ENCODE results near the gene EDC3.
"Not testable (repeated sequence)": the region's sequence is repeated elsewhere in the genome, so short reads cannot be mapped to it uniquely, and the experiment has no call there.

Gene EDC3

GRCh38 chr15:74695597-74696397 lies at the start of gene EDC3:
Gene EDC3 (minus strand): TSS chr15:74696024. CDS start chr15:74675124, 20,900 bp downstream.
- no peaks in the 10 kb centered on the region for H3K9me3 ChIP-seq (ENCODE audit: control insufficient read depth, insufficient read depth, low read length)
- H3K4me1 ChIP-seq (ENCODE audit: control insufficient read depth, insufficient read depth, low read length), result 0 out of 2 replicates have a peak, but pooled peaks cover 4% of the 10 kb centered on the region
- peak within 1 kb of the TSS; percentile 76 for H3K27ac ChIP-seq (ENCODE audit: low read depth, low read length)
- no peaks in the 10 kb centered on the region for H3K27me3 ChIP-seq (ENCODE audit: control insufficient read depth, insufficient read depth, low read length)
- peak within 1 kb of the TSS; percentile 97 for H3K4me3 ChIP-seq (ENCODE audit: low read depth, low read length)
- H3K9ac ChIP-seq (ENCODE audit: low read depth, low read length), result peak within 1 kb of the TSS; percentile 91
- no peaks in the 10 kb centered on the region for H3K36me3 ChIP-seq (ENCODE audit: control insufficient read depth, insufficient read depth, low read length)

- Histone ChIP-seq H3K4me3 (ENCODE audit: low read depth, low read length) (no peak overlapping the region), H3K9me3 (ENCODE audit: control insufficient read depth, insufficient read depth, low read length) (no peaks in the 10 kb centered on the region), H3K27me3 (ENCODE audit: control insufficient read depth, insufficient read depth, low read length) (no peaks in the 10 kb centered on the region), H3K27ac (ENCODE audit: low read depth, low read length) (no peak overlapping the region), H3K4me1 (ENCODE audit: control insufficient read depth, insufficient read depth, low read length) (no peaks in the 10 kb centered on the region), H3K9ac (ENCODE audit: low read depth, low read length) (no peak overlapping the region), H3K36me3 (ENCODE audit: control insufficient read depth, insufficient read depth, low read length) (no peaks in the 10 kb centered on the region)
Measured at GRCh38 chr15:74742422-74742821, 46.6 kb upstream of the EDC3 start.

DNA sequence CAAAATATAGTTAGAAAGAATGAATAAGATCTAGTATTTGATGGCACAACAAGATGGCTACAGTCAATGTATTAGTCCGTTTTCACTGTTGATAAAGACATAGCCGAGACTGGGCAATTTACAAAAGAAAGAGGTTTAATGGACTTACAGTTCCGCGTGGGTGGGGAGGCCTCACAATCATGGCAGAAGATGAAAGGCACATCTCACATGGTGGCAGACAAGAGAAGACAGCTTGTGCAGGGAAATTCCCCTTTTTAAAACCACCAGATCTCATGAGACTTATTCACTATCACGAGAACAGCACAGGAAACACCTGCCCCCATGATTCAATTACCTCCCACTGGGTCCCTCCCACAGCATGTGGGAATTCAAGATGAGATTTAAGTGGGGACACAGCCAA lies 42.4 kb upstream of the EDC3 start:
- H3K4me1 ChIP-seq (ENCODE audit: control insufficient read depth, insufficient read depth, low read length); H3K27ac ChIP-seq (ENCODE audit: low read depth, low read length); H3K4me3 ChIP-seq (ENCODE audit: low read depth, low read length); H3K9ac ChIP-seq (ENCODE audit: low read depth, low read length); H3K36me3 ChIP-seq (ENCODE audit: control insufficient read depth, insufficient read depth, low read length); H3K9me3 ChIP-seq (ENCODE audit: control insufficient read depth, insufficient read depth, low read length); H3K27me3 ChIP-seq (ENCODE audit: control insufficient read depth, insufficient read depth, low read length): not testable (repeated sequence)

- Histone ChIP-seq H3K4me3 (ENCODE audit: low read depth, low read length) (no peak overlapping the region), H3K9me3 (ENCODE audit: control insufficient read depth, insufficient read depth, low read length) (no peaks in the 10 kb centered on the region)
Measured at GRCh38 chr15:74735305-74735704, 39.5 kb upstream of the EDC3 start.

GRCh38 chr15:74733269-74733668 lies 37.4 kb upstream of the EDC3 start:
- H3K9ac ChIP-seq (ENCODE audit: low read depth, low read length), result no peak overlapping the region
- no peaks in the 10 kb centered on the region for H3K9me3 ChIP-seq (ENCODE audit: control insufficient read depth, insufficient read depth, low read length)
- no peak overlapping the region for H3K27ac ChIP-seq (ENCODE audit: low read depth, low read length)
- no peaks in the 10 kb centered on the region for H3K27me3 ChIP-seq (ENCODE audit: control insufficient read depth, insufficient read depth, low read length)
- H3K4me3 ChIP-seq (ENCODE audit: low read depth, low read length), result no peak overlapping the region
- H3K36me3 ChIP-seq (ENCODE audit: control insufficient read depth, insufficient read depth, low read length), result no peaks in the 10 kb centered on the region
- no peaks in the 10 kb centered on the region for H3K4me1 ChIP-seq (ENCODE audit: control insufficient read depth, insufficient read depth, low read length)

More at GRCh38 chr15:74735305-74735704, 39.5 kb upstream of the EDC3 start:
- Histone ChIP-seq H3K4me1 (ENCODE audit: control insufficient read depth, insufficient read depth, low read length) (no peaks in the 10 kb centered on the region), H3K27me3 (ENCODE audit: control insufficient read depth, insufficient read depth, low read length) (no peaks in the 10 kb centered on the region), H3K27ac (ENCODE audit: low read depth, low read length) (no peak overlapping the region), H3K36me3 (ENCODE audit: control insufficient read depth, insufficient read depth, low read length) (no peaks in the 10 kb centered on the region), H3K9ac (ENCODE audit: low read depth, low read length) (no peak overlapping the region)

DNA sequence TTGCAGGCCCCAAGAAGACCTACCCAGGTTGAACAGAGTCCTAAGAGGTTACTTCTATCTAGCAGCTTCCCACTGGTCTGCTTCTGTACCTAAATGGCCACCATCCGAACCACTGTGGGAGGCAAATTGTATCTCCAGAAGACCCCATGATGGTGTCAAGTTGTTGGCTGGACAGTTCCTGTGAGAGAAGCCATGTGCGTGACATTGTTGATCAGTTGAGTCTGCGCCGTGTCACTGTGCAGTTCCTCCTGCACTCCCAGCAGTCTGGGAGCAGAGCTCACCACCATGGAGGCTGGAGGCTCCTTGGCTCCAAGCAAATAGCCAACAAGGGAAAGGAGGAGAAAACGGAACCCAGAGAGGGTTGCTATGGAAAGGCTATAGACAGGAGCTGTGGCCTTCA lies 37.0 kb upstream of the EDC3 start:
- no peaks in the 10 kb centered on the region for H3K9me3 ChIP-seq (ENCODE audit: control insufficient read depth, insufficient read depth, low read length)
- H3K27me3 ChIP-seq (ENCODE audit: control insufficient read depth, insufficient read depth, low read length), result peaks cover 2% of the 10 kb centered on the region; the same call in 1 of the 2 replicates
- H3K27ac ChIP-seq (ENCODE audit: low read depth, low read length), result no peak overlapping the region
- H3K36me3 ChIP-seq (ENCODE audit: control insufficient read depth, insufficient read depth, low read length), result no peaks in the 10 kb centered on the region
- H3K4me3 ChIP-seq (ENCODE audit: low read depth, low read length), result no peak overlapping the region
- no peaks in the 10 kb centered on the region for H3K4me1 ChIP-seq (ENCODE audit: control insufficient read depth, insufficient read depth, low read length)
- no peak overlapping the region for H3K9ac ChIP-seq (ENCODE audit: low read depth, low read length)

GRCh38 chr15:74730619-74731316 lies 34.9 kb upstream of the EDC3 start:
- Histone ChIP-seq H3K27me3 (ENCODE audit: control insufficient read depth, insufficient read depth, low read length) (peaks cover 22% of the 10 kb centered on the region), H3K9ac (ENCODE audit: low read depth, low read length) (no peak overlapping the region), H3K27ac (ENCODE audit: low read depth, low read length) (no peak overlapping the region), H3K9me3 (ENCODE audit: control insufficient read depth, insufficient read depth, low read length) (no peaks in the 10 kb centered on the region), H3K36me3 (ENCODE audit: control insufficient read depth, insufficient read depth, low read length) (no peaks in the 10 kb centered on the region), H3K4me3 (ENCODE audit: low read depth, low read length) (no peak overlapping the region), H3K4me1 (ENCODE audit: control insufficient read depth, insufficient read depth, low read length) (no peaks in the 10 kb centered on the region)

- not testable (repeated sequence) for H3K4me1 ChIP-seq (ENCODE audit: control insufficient read depth, insufficient read depth, low read length); H3K36me3 ChIP-seq (ENCODE audit: control insufficient read depth, insufficient read depth, low read length); H3K4me3 ChIP-seq (ENCODE audit: low read depth, low read length); H3K27ac ChIP-seq (ENCODE audit: low read depth, low read length); H3K9ac ChIP-seq (ENCODE audit: low read depth, low read length); H3K9me3 ChIP-seq (ENCODE audit: control insufficient read depth, insufficient read depth, low read length)
- H3K27me3 ChIP-seq (ENCODE audit: control insufficient read depth, insufficient read depth, low read length), result peaks cover 34% of the 10 kb centered on the region
Measured at GRCh38 chr15:74729372-74729771, 33.5 kb upstream of the EDC3 start.

- not testable (repeated sequence) for H3K36me3 ChIP-seq (ENCODE audit: control insufficient read depth, insufficient read depth, low read length); H3K9me3 ChIP-seq (ENCODE audit: control insufficient read depth, insufficient read depth, low read length); H3K27ac ChIP-seq (ENCODE audit: low read depth, low read length); H3K9ac ChIP-seq (ENCODE audit: low read depth, low read length); H3K4me1 ChIP-seq (ENCODE audit: control insufficient read depth, insufficient read depth, low read length); H3K4me3 ChIP-seq (ENCODE audit: low read depth, low read length)
- H3K27me3 ChIP-seq (ENCODE audit: control insufficient read depth, insufficient read depth, low read length), result peaks cover 35% of the 10 kb centered on the region
Measured at GRCh38 chr15:74728699-74729098, 32.9 kb upstream of the EDC3 start.

DNA sequence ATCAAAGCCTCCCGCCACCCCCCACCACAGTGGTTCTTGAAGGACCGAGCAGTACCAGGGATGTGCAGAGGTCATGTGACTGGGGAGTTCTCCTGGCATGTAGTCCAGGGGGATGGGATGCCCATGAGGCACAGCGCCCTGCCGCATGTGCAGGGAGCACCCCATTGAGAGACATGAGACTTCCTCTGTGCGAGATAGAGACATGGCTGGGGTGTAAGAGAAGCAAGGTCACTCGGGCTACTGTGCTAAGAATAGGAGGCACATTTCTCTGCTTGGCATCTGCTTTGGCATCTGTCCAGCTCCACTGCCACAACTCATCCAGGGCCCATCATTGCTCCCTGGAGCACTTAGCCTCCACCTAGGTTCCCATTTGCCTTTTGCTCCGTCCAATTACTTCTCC lies 31.9 kb upstream of the EDC3 start:
- H3K36me3 ChIP-seq (ENCODE audit: control insufficient read depth, insufficient read depth, low read length), result no peaks in the 10 kb centered on the region
- peaks cover 35% of the 10 kb centered on the region for H3K27me3 ChIP-seq (ENCODE audit: control insufficient read depth, insufficient read depth, low read length)
- peaks cover 3% of the 10 kb centered on the region; the same call in 1 of the 2 replicates for H3K4me1 ChIP-seq (ENCODE audit: control insufficient read depth, insufficient read depth, low read length)
- H3K9me3 ChIP-seq (ENCODE audit: control insufficient read depth, insufficient read depth, low read length), result no peaks in the 10 kb centered on the region
- H3K27ac ChIP-seq (ENCODE audit: low read depth, low read length), result no peak overlapping the region
- no peak overlapping the region for H3K4me3 ChIP-seq (ENCODE audit: low read depth, low read length)
- no peak overlapping the region for H3K9ac ChIP-seq (ENCODE audit: low read depth, low read length)

GRCh38 chr15:74726774-74727164 lies 30.9 kb upstream of the EDC3 start:
- no peak overlapping the region for H3K9ac ChIP-seq (ENCODE audit: low read depth, low read length)

More at GRCh38 chr15:74726774-74727164, 30.9 kb upstream of the EDC3 start:
- Histone ChIP-seq H3K4me3 (ENCODE audit: low read depth, low read length) (peak overlapping the region; percentile 71), H3K27ac (ENCODE audit: low read depth, low read length) (no peak overlapping the region), H3K4me1 (ENCODE audit: control insufficient read depth, insufficient read depth, low read length) (peaks cover 3% of the 10 kb centered on the region; the same call in 1 of the 2 replicates), H3K27me3 (ENCODE audit: control insufficient read depth, insufficient read depth, low read length) (peaks cover 35% of the 10 kb centered on the region), H3K36me3 (ENCODE audit: control insufficient read depth, insufficient read depth, low read length) (no peaks in the 10 kb centered on the region), H3K9me3 (ENCODE audit: control insufficient read depth, insufficient read depth, low read length) (no peaks in the 10 kb centered on the region)
